ENCODE data around the gene ORMDL3. TPM values are rescaled to one million over a fixed set of nuclear protein-coding genes. Genes with fewer than 3 reads are reported as not detected.

ORMDL3 gene
- total and polyA plus RNA-seq, 4 donors, result 38.6 to 76.7 (median 63.9) TPM

DNA sequence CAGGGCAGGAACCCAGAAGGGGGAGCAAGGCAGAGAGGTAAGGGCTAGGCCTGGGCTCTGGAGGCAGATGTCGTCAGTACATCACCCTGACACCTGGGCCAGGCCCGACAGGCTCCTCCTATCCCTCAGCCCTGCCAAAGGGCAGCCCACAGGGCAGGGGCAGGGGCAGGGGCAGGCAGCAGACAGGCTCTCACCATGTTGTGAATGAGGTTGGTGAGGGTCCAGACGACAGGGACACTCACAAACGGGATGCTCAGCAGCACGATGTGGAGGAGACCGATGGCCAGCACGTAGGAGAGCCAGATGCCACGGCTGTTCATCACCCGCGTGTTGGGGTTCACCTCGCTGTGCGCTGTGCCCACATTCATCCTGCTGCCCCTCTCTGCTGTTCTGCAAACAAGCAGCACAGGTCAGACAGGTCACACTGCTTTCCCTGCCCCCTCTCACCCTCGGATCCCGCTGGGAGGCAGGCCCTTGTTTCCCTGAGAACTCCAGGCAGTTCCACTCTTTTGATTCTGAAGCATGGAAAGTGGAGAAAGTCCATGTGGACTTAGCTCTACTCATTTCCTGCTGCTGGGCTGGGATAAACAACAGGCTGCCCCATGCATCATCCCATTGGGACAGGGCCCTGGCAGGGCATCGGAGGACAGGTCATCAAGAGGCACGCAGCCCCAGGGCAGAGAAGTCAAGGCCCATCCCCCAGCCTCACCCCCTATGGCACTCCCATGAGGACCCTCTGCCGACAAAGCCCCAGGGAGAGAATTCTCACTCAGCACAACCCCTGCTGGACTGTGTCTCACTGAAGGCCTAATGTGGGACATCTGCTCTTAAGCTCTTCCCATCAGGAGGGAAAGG, 3.3 kb downstream of the ORMDL3 start:
- TF ChIP-seq, protein P1, sequence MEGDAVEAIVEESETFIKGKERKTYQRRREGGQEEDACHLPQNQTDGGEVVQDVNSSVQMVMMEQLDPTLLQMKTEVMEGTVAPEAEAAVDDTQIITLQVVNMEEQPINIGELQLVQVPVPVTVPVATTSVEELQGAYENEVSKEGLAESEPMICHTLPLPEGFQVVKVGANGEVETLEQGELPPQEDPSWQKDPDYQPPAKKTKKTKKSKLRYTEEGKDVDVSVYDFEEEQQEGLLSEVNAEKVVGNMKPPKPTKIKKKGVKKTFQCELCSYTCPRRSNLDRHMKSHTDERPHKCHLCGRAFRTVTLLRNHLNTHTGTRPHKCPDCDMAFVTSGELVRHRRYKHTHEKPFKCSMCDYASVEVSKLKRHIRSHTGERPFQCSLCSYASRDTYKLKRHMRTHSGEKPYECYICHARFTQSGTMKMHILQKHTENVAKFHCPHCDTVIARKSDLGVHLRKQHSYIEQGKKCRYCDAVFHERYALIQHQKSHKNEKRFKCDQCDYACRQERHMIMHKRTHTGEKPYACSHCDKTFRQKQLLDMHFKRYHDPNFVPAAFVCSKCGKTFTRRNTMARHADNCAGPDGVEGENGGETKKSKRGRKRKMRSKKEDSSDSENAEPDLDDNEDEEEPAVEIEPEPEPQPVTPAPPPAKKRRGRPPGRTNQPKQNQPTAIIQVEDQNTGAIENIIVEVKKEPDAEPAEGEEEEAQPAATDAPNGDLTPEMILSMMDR (IDR thresholded peaks at IDR 0.05; ENCODE audit: control extremely low read depth, extremely low read depth), result no peak
- Histone ChIP-seq H3K4me1 (ENCODE audit: control insufficient read depth in 5 of 5, insufficient read depth in 5 of 5, low read length in 5 of 5) (peaks cover 0 to 35% (median 12%) of the 10 kb centered on the region in 5 donors), H3K9me3 (ENCODE audit: control insufficient read depth in 4 of 4, insufficient read depth in 3 of 4, low read length in 3 of 4) (no peaks in the 10 kb centered on the region), H3K36me3 (ENCODE audit: control insufficient read depth in 4 of 4, insufficient read depth in 4 of 4, low read length in 4 of 4) (peaks cover 12 to 37% (median 23%) of the 10 kb centered on the region in 4 donors), H3K27ac (ENCODE audit: low read depth in 1 of 2, low read length in 1 of 2) (no peak overlapping the region), H3K4me3 (no peak overlapping the region), H3K9ac (ENCODE audit: insufficient read depth in 1 of 2, low read length in 2 of 2) (no peak overlapping the region), H3K27me3 (ENCODE audit: control insufficient read depth in 3 of 3, insufficient read depth in 3 of 3, low read length in 2 of 3) (no peaks in the 10 kb centered on the region)
- DNase-seq (peak in 2 of 3 donors; percentile 4 to 10), ATAC-seq (ENCODE audit: insufficient read depth, low FRiP score) (no peak)
- 69 to 87% methylated on average over 17 of the region's 17 CpGs for WGBS, 2 donors

DNA sequence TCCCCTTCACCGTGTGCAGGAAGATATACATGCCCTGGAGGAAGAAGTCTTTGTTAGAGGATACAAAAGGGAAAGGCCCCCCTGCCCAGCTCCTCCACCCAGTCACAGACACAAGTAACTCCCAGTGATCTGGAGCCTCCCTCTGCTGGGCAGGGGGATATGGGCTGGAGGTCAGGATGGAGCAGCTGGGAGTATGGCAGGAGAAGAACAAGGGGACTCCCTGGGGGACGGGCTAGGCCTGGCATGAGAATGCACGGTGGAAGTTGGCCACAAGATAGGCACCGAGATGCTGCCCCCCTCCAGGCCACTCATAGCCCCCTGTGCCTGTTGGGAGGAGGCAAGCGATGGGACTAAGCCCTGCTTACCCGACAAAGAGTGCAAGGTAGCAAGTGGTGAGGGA, 4.2 kb downstream of the ORMDL3 start:
- Histone ChIP-seq H3K4me3 (no peak overlapping the region), H3K27me3 (ENCODE audit: control insufficient read depth in 3 of 3, insufficient read depth in 3 of 3, low read length in 2 of 3) (no peaks in the 10 kb centered on the region), H3K4me1 (ENCODE audit: control insufficient read depth in 5 of 5, insufficient read depth in 5 of 5, low read length in 5 of 5) (peaks cover 0 to 27% (median 9%) of the 10 kb centered on the region in 5 donors), H3K9ac (ENCODE audit: insufficient read depth in 1 of 2, low read length in 2 of 2) (no peak overlapping the region), H3K27ac (ENCODE audit: low read depth in 1 of 2, low read length in 1 of 2) (no peak overlapping the region), H3K9me3 (ENCODE audit: control insufficient read depth in 4 of 4, insufficient read depth in 3 of 4, low read length in 3 of 4) (no peaks in the 10 kb centered on the region), H3K36me3 (ENCODE audit: control insufficient read depth in 4 of 4, insufficient read depth in 4 of 4, low read length in 4 of 4) (peaks cover 12 to 37% (median 23%) of the 10 kb centered on the region in 4 donors)
- DNase-seq, result no peak
- TF ChIP-seq, protein P1 (IDR thresholded peaks at IDR 0.05; ENCODE audit: control extremely low read depth, extremely low read depth), result no peak
- no peak for ATAC-seq (ENCODE audit: insufficient read depth, low FRiP score)
- 92 to 94% methylated on average over 6 of the region's 6 CpGs for WGBS, 2 donors

DNA sequence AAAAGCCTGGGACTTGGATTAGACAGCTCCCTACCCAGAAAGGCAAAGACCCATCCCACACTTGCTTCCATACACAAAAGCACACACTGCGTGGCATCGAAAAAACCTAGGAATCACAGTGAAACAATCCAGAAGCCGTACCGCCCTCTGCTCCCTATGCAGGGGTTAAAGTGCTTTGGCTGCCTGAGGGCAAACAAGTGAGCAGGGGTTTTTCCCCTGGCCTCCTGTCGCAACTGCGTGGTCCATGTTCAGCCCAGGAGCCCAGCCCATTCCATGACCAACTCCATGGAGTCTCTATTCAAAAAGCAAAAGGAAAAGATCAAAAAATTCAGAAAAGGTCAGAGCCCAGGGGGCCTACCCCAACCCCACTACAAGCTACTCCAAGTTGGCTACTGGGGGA, 5.4 kb downstream of the ORMDL3 start:
- TF ChIP-seq, protein P1 (IDR thresholded peaks at IDR 0.05; ENCODE audit: control extremely low read depth, extremely low read depth), result no peak
- WGBS, 2 donors, result 92 to 93% methylated on average over 6 of the region's 6 CpGs
- H3K27ac ChIP-seq (ENCODE audit: low read depth in 1 of 2, low read length in 1 of 2), result no peak overlapping the region

More for the DNA sequence above, 5.4 kb downstream of the ORMDL3 start:
- Histone ChIP-seq H3K36me3 (ENCODE audit: control insufficient read depth in 4 of 4, insufficient read depth in 4 of 4, low read length in 4 of 4) (peaks cover 12 to 37% (median 23%) of the 10 kb centered on the region in 4 donors), H3K9ac (ENCODE audit: insufficient read depth in 1 of 2, low read length in 2 of 2) (no peak overlapping the region), H3K9me3 (ENCODE audit: control insufficient read depth in 4 of 4, insufficient read depth in 3 of 4, low read length in 3 of 4) (no peaks in the 10 kb centered on the region), H3K4me1 (ENCODE audit: control insufficient read depth in 5 of 5, insufficient read depth in 5 of 5, low read length in 5 of 5) (peaks cover 0 to 23% (median 9%) of the 10 kb centered on the region in 5 donors), H3K4me3 (no peak overlapping the region), H3K27me3 (ENCODE audit: control insufficient read depth in 3 of 3, insufficient read depth in 3 of 3, low read length in 2 of 3) (no peaks in the 10 kb centered on the region)
- ATAC-seq (ENCODE audit: insufficient read depth, low FRiP score), result no peak
- no peak for DNase-seq

All from lung (tissue), 12 donors.